ENCODE results near the gene CDC7. TPM values are rescaled to one million over a fixed set of nuclear protein-coding genes. Genes with fewer than 3 reads are reported as not detected.

The CDC7 gene
- total RNA-seq, 1 donor from 2014 or later, result 2.7 TPM

GRCh38 chr1:91520942-91521507 is 20.4 kb downstream of the CDC7 start:
- H3K27ac ChIP-seq, result no peak overlapping the region
- no peaks in the 10 kb centered on the region for H3K9me3 ChIP-seq
- no peak for TF ChIP-seq CTCF (IDR thresholded peaks at IDR 0.05)
- H3K4me3 ChIP-seq, result no peak overlapping the region
- H3K27me3 ChIP-seq, result no peaks in the 10 kb centered on the region
- DNase-seq (ENCODE audit: low spot score in 2 of 2), result no peak
- intact Hi-C loops (cut with DNase I), result no loop called here
- H3K36me3 ChIP-seq, result no peaks in the 10 kb centered on the region
- H3K4me1 ChIP-seq, result no peaks in the 10 kb centered on the region

- intact Hi-C loops (cut with DNase I), result no loop called here
- Histone ChIP-seq H3K4me1 (no peaks in the 10 kb centered on the region), H3K27ac (no peak overlapping the region), H3K27me3 (no peaks in the 10 kb centered on the region), H3K9me3 (no peaks in the 10 kb centered on the region), H3K36me3 (no peaks in the 10 kb centered on the region), H3K4me3 (no peak overlapping the region)
- TF ChIP-seq CTCF (IDR thresholded peaks at IDR 0.05), result no peak
- no peak for DNase-seq (ENCODE audit: low spot score in 2 of 2)
Measured at GRCh38 chr1:91523482-91523881, 22.8 kb downstream of the CDC7 start.

GRCh38 chr1:91526496-91526895 is 25.8 kb downstream of the CDC7 start:
- no peaks in the 10 kb centered on the region for H3K4me1 ChIP-seq
- no peaks in the 10 kb centered on the region for H3K9me3 ChIP-seq
- no peak overlapping the region for H3K4me3 ChIP-seq
- H3K36me3 ChIP-seq, result no peaks in the 10 kb centered on the region
- no peak overlapping the region for H3K27ac ChIP-seq
- intact Hi-C loops (cut with DNase I), result no loop called here
- no peak for TF ChIP-seq CTCF (IDR thresholded peaks at IDR 0.05)
- no peak for DNase-seq (ENCODE audit: low spot score in 2 of 2)
- H3K27me3 ChIP-seq, result no peaks in the 10 kb centered on the region

- Histone ChIP-seq H3K27ac (no peak overlapping the region), H3K4me1 (no peaks in the 10 kb centered on the region), H3K9me3 (no peaks in the 10 kb centered on the region), H3K4me3 (no peak overlapping the region), H3K27me3 (no peaks in the 10 kb centered on the region), H3K36me3 (no peaks in the 10 kb centered on the region)
- TF ChIP-seq CTCF (IDR thresholded peaks at IDR 0.05), result no peak
- intact Hi-C loops (cut with DNase I), result no loop called here
- DNase-seq (ENCODE audit: low spot score in 2 of 2), result no peak
Measured at GRCh38 chr1:91527266-91527765, 26.7 kb downstream of the CDC7 start.

- no peak for TF ChIP-seq CTCF (IDR thresholded peaks at IDR 0.05)
- H3K27me3 ChIP-seq, result no peaks in the 10 kb centered on the region
- no peak for DNase-seq (ENCODE audit: low spot score in 2 of 2)
- H3K9me3 ChIP-seq, result no peaks in the 10 kb centered on the region
- H3K4me1 ChIP-seq, result no peaks in the 10 kb centered on the region
- H3K4me3 ChIP-seq, result no peak overlapping the region
- no peak overlapping the region for H3K27ac ChIP-seq
- H3K36me3 ChIP-seq, result no peaks in the 10 kb centered on the region
- intact Hi-C loops (cut with DNase I), result no loop called here
Measured at GRCh38 chr1:91527781-91528180, 27.1 kb downstream of the CDC7 start.

GRCh38 chr1:91529856-91530255 is 29.2 kb downstream of the CDC7 start:
- DNase-seq (ENCODE audit: low spot score in 2 of 2), result no peak
- Histone ChIP-seq H3K36me3 (no peaks in the 10 kb centered on the region), H3K27ac (no peak overlapping the region), H3K4me3 (no peak overlapping the region), H3K4me1 (no peaks in the 10 kb centered on the region), H3K9me3 (no peaks in the 10 kb centered on the region), H3K27me3 (no peaks in the 10 kb centered on the region)
- peak in 2 of 3 experiments; percentile 23 to 36 for TF ChIP-seq CTCF (IDR thresholded peaks at IDR 0.05)
- intact Hi-C loops (cut with DNase I), result no loop called here

Measured in ascending aorta (tissue), 2 donors.